HepG2 (cell line): Measurements from ENCODE around the gene EVC.

ENCODE experiments used
- CHD4 ChIP-seq: fragments of 200-600 bp; sonication (generic); IDR thresholded peaks from 2 replicates; pipeline ENCODE4 v1.7.0; 2017; ENCODE audit warnings: mild to moderate bottlenecking, low read length, borderline replicate concordance
- CREB1 ChIP-seq, 2 experiments: fragments of 450-650 bp in 1 of 2; IDR thresholded peaks; 2 replicates each; pipeline ENCODE4 v1.6.1; 2016 to 2017; ENCODE audit warnings: control low read depth in 1 of 2, mild to moderate bottlenecking in 1 of 2, missing compliant biosample characterization in 1 of 2, missing genetic modification characterization in 1 of 2
- CTCF ChIP-seq: sonication (generic); formaldehyde crosslinking; IDR thresholded peaks from 2 replicates; pipeline ENCODE4 v1.5.0; 2020; ENCODE audit warnings: mild to moderate bottlenecking, missing genetic modification reagents, moderate library complexity
- ELK4 ChIP-seq: sonication (generic); formaldehyde crosslinking; IDR thresholded peaks from 2 replicates; pipeline ENCODE4 v1.9.0; 2021; ENCODE audit warnings: missing genetic modification reagents, borderline replicate concordance
- FOXP1 ChIP-seq, 2 experiments: fragments of 450-650 bp in 1 of 2; IDR thresholded peaks; 2 replicates each; pipeline ENCODE4 v1.6.1; 2017 to 2018; ENCODE audit warnings: antibody characterized with exemption in 1 of 2
- GTF2F1 ChIP-seq: fragments of 150-350 bp; IDR thresholded peaks from 2 replicates; pipeline ENCODE4 v1.6.1; 2014; ENCODE audit warnings: low read length
- KLF6 ChIP-seq: IDR thresholded peaks from 2 replicates; pipeline ENCODE4 v1.8.0; 2016; ENCODE audit warnings: missing biosample characterization, missing genetic modification reagents
- NAIF1 ChIP-seq: sonication (generic); formaldehyde crosslinking; IDR thresholded peaks from 2 replicates; pipeline ENCODE4 v1.5.0; 2020; ENCODE audit warnings: mild to moderate bottlenecking, missing genetic modification reagents, borderline replicate concordance
- RBM39 ChIP-seq: fragments of 200-400 bp; formaldehyde crosslinking; IDR thresholded peaks from one replicate; pipeline ENCODE4 v1.6.1; 2018; ENCODE audit warnings: antibody characterized with exemption, mild to moderate bottlenecking, low read depth, low read length; ENCODE audit not compliant: poor library complexity, severe bottlenecking
- SIX4 ChIP-seq: sonication (generic); formaldehyde crosslinking; IDR thresholded peaks from 2 replicates; pipeline ENCODE4 v1.4.0; 2020; ENCODE audit warnings: missing genetic modification reagents
- TCF7L2 ChIP-seq: IDR thresholded peaks from 2 replicates; pipeline ENCODE4 v1.6.1; 2011; ENCODE audit warnings: mild to moderate bottlenecking, low read depth, low read length, moderate library complexity
- TGIF2 ChIP-seq: IDR thresholded peaks from 2 replicates; pipeline ENCODE4 v1.6.1; 2016; ENCODE audit warnings: control low read depth, missing compliant biosample characterization
- ZSCAN29 ChIP-seq: sonication (generic); formaldehyde crosslinking; conservative IDR thresholded peaks from 2 replicates; pipeline ENCODE4 v1.4.0; 2020; ENCODE audit warnings: mild to moderate bottlenecking, missing genetic modification reagents
- TF ChIP-seq, protein P1 (sequence below): sonication (generic); formaldehyde crosslinking; IDR thresholded peaks from 2 replicates; pipeline ENCODE4 v1.8.0; 2022; ENCODE audit warnings: mild to moderate bottlenecking, missing genetic modification reagents, moderate library complexity

DNA sequence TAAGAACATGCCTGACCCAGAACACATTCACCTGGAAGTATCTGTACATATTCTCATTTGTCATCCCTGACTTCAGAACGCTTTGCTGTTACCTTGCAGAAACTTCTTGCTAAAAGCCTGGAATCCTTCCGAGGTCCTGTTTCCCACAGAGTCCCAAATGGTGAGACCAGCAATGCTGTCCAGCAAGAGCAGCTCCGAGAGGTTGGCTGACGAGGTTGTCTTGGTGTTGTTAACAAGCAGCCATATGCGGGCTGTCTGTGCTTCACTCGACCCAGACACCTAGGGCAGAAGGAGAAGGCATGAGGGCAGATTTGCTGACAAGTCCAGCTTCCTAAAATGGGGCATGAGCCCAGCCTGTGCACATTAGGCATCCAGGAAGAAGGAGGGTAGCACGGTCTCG is 21.9 kb upstream of the EVC start:
- no peak for TF ChIP-seq RBM39
- TF ChIP-seq TCF7L2, result no peak
- TF ChIP-seq ELK4 (CRISPR knock-in tag), result no peak
- no peak for TF ChIP-seq CTCF (CRISPR knock-in tag)
- no peak for TF ChIP-seq NAIF1 (CRISPR knock-in tag)
- no peak for TF ChIP-seq ZSCAN29 (CRISPR knock-in tag)
- TF ChIP-seq, protein P1, sequence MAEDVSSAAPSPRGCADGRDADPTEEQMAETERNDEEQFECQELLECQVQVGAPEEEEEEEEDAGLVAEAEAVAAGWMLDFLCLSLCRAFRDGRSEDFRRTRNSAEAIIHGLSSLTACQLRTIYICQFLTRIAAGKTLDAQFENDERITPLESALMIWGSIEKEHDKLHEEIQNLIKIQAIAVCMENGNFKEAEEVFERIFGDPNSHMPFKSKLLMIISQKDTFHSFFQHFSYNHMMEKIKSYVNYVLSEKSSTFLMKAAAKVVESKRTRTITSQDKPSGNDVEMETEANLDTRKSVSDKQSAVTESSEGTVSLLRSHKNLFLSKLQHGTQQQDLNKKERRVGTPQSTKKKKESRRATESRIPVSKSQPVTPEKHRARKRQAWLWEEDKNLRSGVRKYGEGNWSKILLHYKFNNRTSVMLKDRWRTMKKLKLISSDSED (CRISPR knock-in tag), result no peak
- no peak for TF ChIP-seq FOXP1 (IDR thresholded peaks at IDR 0.05)
- TF ChIP-seq FOXP1 (CRISPR knock-in tag; IDR thresholded peaks at IDR 0.05), result no peak
- no peak for TF ChIP-seq KLF6
- TF ChIP-seq TGIF2 (CRISPR knock-in tag), result no peak
- TF ChIP-seq CREB1 (IDR thresholded peaks at IDR 0.05), result no peak
- TF ChIP-seq CREB1 (CRISPR knock-in tag; IDR thresholded peaks at IDR 0.05), result no peak
- no peak for TF ChIP-seq CHD4
- no peak for TF ChIP-seq GTF2F1
- TF ChIP-seq SIX4 (CRISPR knock-in tag), result no peak
